K562 (cell line): ENCODE results near the gene HSPA1B. TPM values are rescaled to one million over a fixed set of nuclear protein-coding genes. Genes with fewer than 3 reads are reported as not detected.

Experiments used
- ATF2 ChIP-seq: sonication (generic); formaldehyde crosslinking; IDR thresholded peaks from 2 replicates; pipeline ENCODE4 v1.8.1; 2022; ENCODE audit warnings: missing genetic modification reagents
- BCLAF1 ChIP-seq, 2 experiments: fragments of 450-650 bp in 1 of 2; IDR thresholded peaks; 2 replicates each; pipeline ENCODE4 v1.6.1; 2011 to 2017; ENCODE audit warnings: low read depth in 2 of 2, antibody characterized with exemption in 1 of 2, borderline replicate concordance in 1 of 2, low read length in 1 of 2, mild to moderate bottlenecking in 1 of 2, mixed read lengths in 1 of 2; ENCODE audit not compliant: control insufficient read depth in 1 of 2
- COPS2 ChIP-seq: fragments of 450-650 bp; conservative IDR thresholded peaks from 2 replicates; pipeline ENCODE4 v1.6.1; 2016; ENCODE audit warnings: mild to moderate bottlenecking, moderate library complexity
- EGR1 ChIP-seq: fragments of 450-650 bp; conservative IDR thresholded peaks from 2 replicates; pipeline ENCODE4 v1.6.1; 2017; ENCODE audit warnings: mild to moderate bottlenecking
- EZH2 ChIP-seq: IDR thresholded peaks from 2 replicates; pipeline ENCODE4 v1.6.1; 2012; ENCODE audit warnings: low read depth, mild to moderate bottlenecking, inconsistent platforms, low read length, borderline replicate concordance
- FUS ChIP-seq: fragments of 200-400 bp; formaldehyde crosslinking; optimal IDR thresholded peaks from 2 replicates; pipeline ENCODE3; 2017; ENCODE audit warnings: low read depth, low read length
- IRF1 ChIP-seq: sonication (generic); formaldehyde crosslinking; IDR thresholded peaks from 2 replicates; pipeline ENCODE4 v1.8.0; 2022; ENCODE audit warnings: missing genetic modification reagents, mild to moderate bottlenecking, borderline replicate concordance
- MAFG ChIP-seq: fragments of 450-650 bp; conservative IDR thresholded peaks from 2 replicates; pipeline ENCODE4 v1.6.1; 2016; ENCODE audit warnings: missing genetic modification characterization, missing compliant biosample characterization
- MLX ChIP-seq, 2 experiments: fragments of 450-650 bp in 1 of 2; sonication (generic) in 1 of 2; formaldehyde crosslinking; conservative IDR thresholded peaks; 2 replicates each; pipeline versions ENCODE4 v1.4.0 to v1.8.1; 2020 to 2022; ENCODE audit warnings: mild to moderate bottlenecking in 1 of 2, missing genetic modification reagents in 1 of 2
- NFXL1 ChIP-seq: fragments of 450-650 bp; formaldehyde crosslinking; IDR thresholded peaks from 2 replicates; pipeline ENCODE4 v1.4.0; 2021; ENCODE audit warnings: mild to moderate bottlenecking
- NFYB ChIP-seq: IDR thresholded peaks from 2 replicates; pipeline ENCODE4 v1.6.1; 2011; ENCODE audit warnings: mild to moderate bottlenecking, moderate library complexity; ENCODE audit not compliant: insufficient read length; ENCODE audit errors: extremely low read depth
- NR4A1 ChIP-seq, 2 experiments: fragments of 250-450 bp in 1 of 2; fragments of 450-650 bp in 1 of 2; sonication (Bioruptor Pico) in 1 of 2; IDR thresholded peaks; 2 replicates each; pipeline versions ENCODE4 v1.4.0 to v1.6.1; 2016 to 2020; ENCODE audit warnings: mild to moderate bottlenecking in 2 of 2, missing compliant biosample characterization in 1 of 2, missing genetic modification characterization in 1 of 2, moderate library complexity in 1 of 2
- STAG1 ChIP-seq: sonication (generic); formaldehyde crosslinking; IDR thresholded peaks from 2 replicates; pipeline ENCODE4 v1.5.0; 2020; ENCODE audit warnings: missing genetic modification reagents, borderline replicate concordance
- TCF7 ChIP-seq: sonication (generic); IDR thresholded peaks from 2 replicates; pipeline ENCODE4 v1.6.1; 2016; ENCODE audit warnings: antibody characterized with exemption, borderline replicate concordance
- TEAD4 ChIP-seq, 2 experiments: sonication (generic) in 1 of 2; formaldehyde crosslinking in 1 of 2; IDR thresholded peaks; 2 replicates each; pipeline versions ENCODE4 v1.6.1 to v1.8.0; 2012 to 2022; ENCODE audit warnings: borderline replicate concordance in 1 of 2, inconsistent platforms in 1 of 2, low read length in 1 of 2, mild to moderate bottlenecking in 1 of 2, missing genetic modification reagents in 1 of 2
- U2AF1 ChIP-seq: fragments of 200-400 bp; formaldehyde crosslinking; optimal IDR thresholded peaks from 2 replicates; pipeline ENCODE3; 2017; ENCODE audit warnings: mild to moderate bottlenecking, low read depth, low read length, moderate library complexity
- ZNF589 ChIP-seq: fragments of 200-800 bp; sonication (Bioruptor generic); IDR thresholded peaks from 2 replicates; pipeline ENCODE4 v1.6.1; 2016; ENCODE audit warnings: low read depth, missing genetic modification characterization, missing compliant biosample characterization
- polyA plus RNA-seq, 8 experiments: library from polyadenylated mRNA; depleted of rRNA in 4 of 8; stranded (reverse) in 5 of 8; unstranded in 3 of 8; fragments of >200 nt; fragmentation: Nextera tagmentation in 2 of 8; fragmentation: Illumina TruSeq in 1 of 8; extraction: Ambion mirVana in 2 of 8; extraction: Trizol in 1 of 8; gene quantifications; 2 replicates each; pipeline versions ENCODE4 v1.2.1 to v1.2.3, GENCODE V29; 2011 to 2014; ENCODE audit warnings: inconsistent platforms in 1 of 8, missing spikeins in 1 of 8
- total RNA-seq, 7 experiments: library from RNA; depleted of rRNA in 6 of 7; stranded (reverse); fragments of >200 nt in 6 of 7; fragmentation: Illumina TruSeq in 2 of 7; extraction: Trizol in 2 of 7; gene quantifications; 2 replicates each; pipeline versions ENCODE4 v1.2.1 to v1.2.3, GENCODE V29; 2011 to 2021; ENCODE audit warnings: low replicate concordance in 1 of 7

HSPA1B gene
- total and polyA plus RNA-seq, 9 of the 15 experiments (the other 6 are each of a cell fraction or from before 2014, with no cell fraction given) = 0.27 to 227 (median 51.2) TPM

GRCh38 chr6:31791324-31792089, 36.0 kb upstream of the HSPA1B start (continued):
- TF ChIP-seq IRF1 (CRISPR knock-in tag) (no peak), TCF7 (no peak), BCLAF1 (IDR thresholded peaks at IDR 0.05; ENCODE audit: borderline replicate concordance in 1 of 2, control insufficient read depth in 1 of 2, low read depth in 2 of 2, low read length in 1 of 2) (no peak), FUS (no peak), TEAD4 (IDR thresholded peaks at IDR 0.05; ENCODE audit: low read length) (no peak), TEAD4 (CRISPR knock-in tag; IDR thresholded peaks at IDR 0.05; ENCODE audit: borderline replicate concordance) (no peak), MAFG (tag) (no peak), STAG1 (CRISPR knock-in tag) (no peak), NR4A1 (CRISPR knock-in tag; IDR thresholded peaks at IDR 0.05) (no peak), NR4A1 (tag; IDR thresholded peaks at IDR 0.05) (no peak), MLX (CRISPR knock-in tag; conservative IDR thresholded peaks at IDR 0.05) (no peak), NFXL1 (no peak), COPS2 (no peak), ATF2 (no peak), NFYB (no peak), EGR1 (no peak), U2AF1 (no peak), ZNF589 (CRISPR knock-in tag) (no peak), EZH2 (no peak)
